IMR-90 (cell line): ENCODE measurements around the gene ASL.

ENCODE experiments used
- CTCF ChIP-seq: conservative IDR thresholded peaks from 2 replicates; pipeline ENCODE4 v1.5.1; 2012; ENCODE audit warnings: mild to moderate bottlenecking, low read depth, low read length, improper control_type of control experiment
- SMC3 ChIP-seq: fragments of 150-350 bp; IDR thresholded peaks from 2 replicates; pipeline ENCODE4 v1.6.1; 2016; ENCODE audit warnings: low read depth, mild to moderate bottlenecking, antibody characterized with exemption, low read length, moderate library complexity

DNA sequence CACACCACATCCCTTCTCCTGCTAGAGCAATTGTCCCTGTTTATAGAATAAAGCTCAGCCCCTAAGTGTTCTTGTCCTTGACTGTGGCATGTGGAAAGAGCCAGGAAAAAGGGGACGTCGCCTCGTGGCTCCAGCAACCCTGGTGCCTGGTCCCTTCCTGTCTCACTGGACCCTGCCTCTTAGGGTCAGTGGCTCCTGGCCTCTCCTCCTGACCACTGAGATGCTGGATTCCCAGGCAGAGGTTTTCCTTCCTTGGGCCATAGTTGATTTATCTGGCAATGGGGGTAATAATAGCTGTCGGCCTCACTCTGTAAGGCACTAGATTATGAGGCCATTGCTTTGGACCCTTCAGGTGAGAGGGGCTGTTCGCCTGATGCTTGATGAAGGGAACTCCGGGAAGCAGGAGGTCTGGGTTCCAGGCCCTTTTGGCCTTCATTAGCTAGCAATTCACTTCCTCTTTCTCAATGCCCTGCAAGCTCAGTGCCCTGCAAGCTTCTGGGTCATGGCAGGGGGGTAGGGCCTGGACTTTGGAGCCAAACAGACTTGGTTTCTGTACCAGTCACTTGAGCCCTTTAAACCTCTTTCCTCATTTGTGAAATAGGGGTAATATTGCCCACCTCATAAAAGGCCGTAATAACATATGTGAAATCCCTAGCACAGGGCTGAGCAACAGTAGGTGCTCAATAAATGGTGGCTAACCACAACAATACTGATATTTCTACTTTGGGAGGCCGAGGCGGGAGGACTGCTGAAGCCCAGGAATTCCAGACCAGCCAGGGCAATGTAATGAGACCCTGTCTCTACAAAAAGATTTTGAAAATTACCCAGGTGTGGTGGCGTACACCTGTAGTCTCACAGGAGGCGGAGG, 1.1 kb downstream of the ASL start:
- no peak for TF ChIP-seq SMC3
- TF ChIP-seq CTCF, result no peak
